HG03457 (cell line): ENCODE measurements around the gene ITGB3BP.
"Not testable (repeated sequence)": the region's sequence is repeated elsewhere in the genome, so short reads cannot be mapped to it uniquely, and the experiment has no call there.

Source experiments
- ATAC-seq: cut with Tn5 transposase; IDR thresholded peaks from one replicate; pipeline ENCODE4 v1.9.1; 2021; ENCODE audit warnings: moderate number of reproducible peaks; ENCODE audit not compliant: unreplicated experiment

Gene ITGB3BP

GRCh38 chr1:63423649-63424048, 99.4 kb downstream of the ITGB3BP start:
- ATAC-seq: no peak

- ATAC-seq: not testable (repeated sequence)
Measured at GRCh38 chr1:63420746-63421145, 102.3 kb downstream of the ITGB3BP start.

- ATAC-seq: no peak
Measured at GRCh38 chr1:63418101-63418500, 104.9 kb downstream of the ITGB3BP start.

GRCh38 chr1:63414691-63415365, 108.2 kb downstream of the ITGB3BP start:
- ATAC-seq: no peak

- no peak for ATAC-seq
Measured at GRCh38 chr1:63413394-63413793, 109.6 kb downstream of the ITGB3BP start.

- ATAC-seq: no peak
Measured at GRCh38 chr1:63411066-63411465, 112.0 kb downstream of the ITGB3BP start.

- ATAC-seq: no peak
Measured at GRCh38 chr1:63408331-63408730, 114.7 kb downstream of the ITGB3BP start.

- ATAC-seq: no peak
Measured at GRCh38 chr1:63407002-63407401, 116.0 kb downstream of the ITGB3BP start.

GRCh38 chr1:63405987-63406386, 117.0 kb downstream of the ITGB3BP start:
- ATAC-seq: no peak

- ATAC-seq: no peak
Measured at GRCh38 chr1:63405021-63405420, 118.0 kb downstream of the ITGB3BP start.

- ATAC-seq: no peak
Measured at GRCh38 chr1:63403386-63403785, 119.6 kb downstream of the ITGB3BP start.

- no peak for ATAC-seq
Measured at GRCh38 chr1:63401945-63402344, 121.1 kb downstream of the ITGB3BP start.
